Stimulated activated naive CD4-positive, alpha-beta T cell (primary cell): ENCODE results near the gene MZT2A.
A peak's percentile ranks its signal among the peaks of the same experiment; 100 is the strongest.
"Not testable (repeated sequence)": the region's sequence is repeated elsewhere in the genome, so short reads cannot be mapped to it uniquely, and the experiment has no call there.

Experiments used
- DNase-seq, 6 experiments: peaks; one replicate each; lab custom pipeline; 2025; lab: John Stamatoyannopoulos, UW

MZT2A gene

DNA sequence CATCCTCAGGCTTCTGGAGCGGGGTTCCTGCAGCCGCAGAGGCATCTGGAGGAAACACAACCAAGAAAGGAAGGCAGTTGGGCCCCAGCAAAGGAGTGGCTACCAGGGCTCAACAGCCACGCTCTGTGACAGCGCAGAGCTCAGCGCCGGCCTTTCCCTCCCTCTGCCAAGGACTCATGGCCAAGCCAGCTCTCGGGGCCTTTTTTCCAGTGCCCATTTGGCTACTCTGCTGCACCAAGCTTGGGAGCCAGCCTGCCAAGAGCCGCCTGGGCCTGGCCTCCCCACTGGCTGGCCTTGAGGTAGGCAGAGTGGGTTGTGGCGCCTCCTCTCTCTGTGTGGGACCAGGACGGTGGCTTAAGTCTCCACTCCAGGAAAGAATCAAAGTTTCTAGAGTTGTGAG, 28.3 kb upstream of the MZT2A start:
- no peak for DNase-seq

DNA sequence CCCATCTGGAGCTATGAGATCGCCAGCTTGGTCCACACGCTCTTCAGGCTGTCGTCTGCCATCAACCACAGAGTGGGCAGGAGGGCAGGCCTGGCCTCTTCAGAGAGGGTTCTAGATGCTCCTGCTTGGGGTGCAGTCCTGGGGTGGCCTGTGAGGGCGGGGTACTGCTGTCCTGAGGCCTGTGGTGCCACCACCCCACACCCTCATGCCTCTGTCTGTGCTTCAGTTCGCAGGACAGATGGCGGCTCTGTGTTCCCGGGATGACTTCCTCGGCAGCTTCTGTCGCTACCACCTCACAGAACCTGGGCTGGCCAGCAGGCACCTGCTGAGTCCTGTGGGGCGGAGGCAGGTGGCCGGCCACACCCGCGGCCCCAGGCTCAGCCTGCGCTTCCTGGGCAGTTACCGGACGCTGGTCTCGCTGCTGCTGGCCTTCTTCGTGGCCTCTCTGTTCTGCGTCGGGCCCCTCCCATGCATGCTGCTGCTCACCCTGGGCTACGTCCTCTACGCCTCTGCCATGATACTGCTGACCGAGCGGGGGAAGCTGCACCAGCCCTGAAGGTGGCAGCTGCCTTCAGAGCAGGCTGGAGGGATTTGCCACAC, 27.8 kb upstream of the MZT2A start:
- not testable (repeated sequence) for DNase-seq

DNA sequence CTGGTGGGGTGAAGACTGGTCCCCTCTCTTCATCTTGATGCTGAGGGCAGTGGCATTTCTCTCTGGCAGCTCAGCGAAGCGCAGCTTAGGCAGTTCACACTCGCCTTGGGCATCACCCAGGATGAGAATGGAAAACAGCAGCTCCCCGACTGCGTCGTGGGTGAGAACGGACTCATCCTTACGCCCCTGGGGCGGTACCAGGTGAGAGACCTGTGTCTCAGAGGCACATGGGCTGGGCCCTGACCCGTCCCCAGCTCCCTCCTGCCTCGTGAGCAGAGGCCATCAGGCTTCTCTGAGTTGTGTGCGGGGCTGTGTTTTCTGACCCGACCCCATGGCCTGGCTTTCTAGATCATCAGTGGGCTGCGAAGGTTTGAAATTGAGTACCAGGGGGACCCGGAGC, 27.3 kb upstream of the MZT2A start:
- DNase-seq: no peak

- DNase-seq: not testable (repeated sequence)
Measured at GRCh38 chr2:131518531-131518930, 26.3 kb upstream of the MZT2A start.

- DNase-seq: not testable (repeated sequence)
Measured at GRCh38 chr2:131517856-131518255, 25.7 kb upstream of the MZT2A start.

GRCh38 chr2:131517106-131517831, 25.1 kb upstream of the MZT2A start:
- DNase-seq: no peak

DNA sequence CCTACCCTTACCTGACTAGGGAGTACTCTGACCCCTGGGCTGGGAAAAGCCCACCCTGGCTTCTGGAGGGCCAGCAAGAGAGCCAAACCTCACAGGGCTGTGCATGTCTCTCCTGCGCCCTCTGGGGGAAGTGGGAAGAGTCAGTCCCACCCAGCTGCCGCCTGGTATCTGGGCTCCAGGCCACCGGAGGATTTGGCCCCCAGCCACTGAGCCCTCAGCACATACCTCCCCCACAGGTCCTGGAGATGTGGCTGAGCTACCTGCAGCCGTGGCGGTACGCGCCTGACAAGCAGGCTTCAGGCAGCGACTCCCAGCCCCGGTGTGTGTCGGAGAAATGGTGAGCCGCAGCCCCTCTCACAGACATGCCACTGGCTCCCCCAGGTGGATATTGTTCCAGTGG, 24.4 kb upstream of the MZT2A start:
- DNase-seq: not testable (repeated sequence)

- DNase-seq: no peak
Measured at GRCh38 chr2:131516011-131516410, 23.8 kb upstream of the MZT2A start.

GRCh38 chr2:131515235-131515634, 23.0 kb upstream of the MZT2A start:
- DNase-seq: not testable (repeated sequence)

- not testable (repeated sequence) for DNase-seq
Measured at GRCh38 chr2:131514408-131515166, 22.4 kb upstream of the MZT2A start.

- not testable (repeated sequence) for DNase-seq
Measured at GRCh38 chr2:131511969-131512870, 20.0 kb upstream of the MZT2A start.

DNA sequence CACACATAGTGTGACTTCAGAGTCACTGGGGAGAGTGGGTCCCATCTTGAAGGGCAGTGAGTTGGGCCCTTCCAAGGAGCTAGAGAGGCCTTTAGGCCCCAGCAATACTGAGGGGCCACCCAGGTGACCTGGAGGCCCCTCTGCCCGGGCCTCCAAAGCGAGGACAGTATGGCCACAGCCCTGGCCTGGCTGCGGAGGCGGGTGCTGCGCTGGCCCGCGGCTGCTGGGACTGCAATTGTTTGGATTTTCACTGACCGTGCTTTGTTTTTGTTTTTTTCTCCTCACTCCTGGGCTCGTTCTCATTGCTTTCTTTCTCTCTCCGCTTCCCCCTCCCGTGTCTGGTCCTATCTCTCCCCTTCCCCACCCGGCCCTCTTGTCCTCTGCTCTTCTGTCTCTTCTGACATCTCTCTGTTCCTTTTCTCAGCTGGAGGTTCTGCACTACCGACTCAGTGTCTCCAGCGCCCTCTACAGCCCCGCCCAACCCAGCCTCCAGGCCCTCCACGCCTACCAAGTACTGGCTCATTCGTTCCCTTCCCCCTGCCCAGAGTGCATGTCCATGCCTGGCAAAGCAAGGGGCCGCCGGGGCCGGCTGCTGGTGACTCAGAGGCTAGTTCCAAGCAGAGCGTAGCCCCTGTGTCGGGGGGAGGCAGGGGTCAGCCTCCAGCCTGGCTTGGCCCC, 19.2 kb upstream of the MZT2A start:
- not testable (repeated sequence) for DNase-seq

GRCh38 chr2:131509615-131510014, 17.4 kb upstream of the MZT2A start:
- no peak for DNase-seq

GRCh38 chr2:131504082-131504750, 12.0 kb upstream of the MZT2A start:
- DNase-seq: not testable (repeated sequence)

DNA sequence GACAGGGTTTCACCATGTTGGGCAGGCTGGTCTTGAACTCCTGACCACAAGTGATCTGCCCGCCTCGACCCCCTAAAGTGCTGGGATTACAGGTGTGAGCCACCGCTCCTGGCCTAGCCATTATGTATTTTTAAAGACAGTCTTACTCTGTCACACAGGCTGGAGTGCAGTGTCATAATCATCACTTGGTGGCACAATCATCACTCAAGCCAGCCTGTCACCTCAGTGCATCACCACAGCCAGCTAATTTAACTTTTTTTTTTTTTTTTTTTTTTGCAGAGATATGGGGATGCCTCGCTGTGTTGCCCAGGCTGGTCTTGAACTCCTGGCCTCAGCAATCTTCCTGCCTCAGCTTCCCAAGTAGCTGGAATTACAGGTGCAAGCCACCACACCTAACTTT, 11.4 kb upstream of the MZT2A start:
- not testable (repeated sequence) for DNase-seq

DNA sequence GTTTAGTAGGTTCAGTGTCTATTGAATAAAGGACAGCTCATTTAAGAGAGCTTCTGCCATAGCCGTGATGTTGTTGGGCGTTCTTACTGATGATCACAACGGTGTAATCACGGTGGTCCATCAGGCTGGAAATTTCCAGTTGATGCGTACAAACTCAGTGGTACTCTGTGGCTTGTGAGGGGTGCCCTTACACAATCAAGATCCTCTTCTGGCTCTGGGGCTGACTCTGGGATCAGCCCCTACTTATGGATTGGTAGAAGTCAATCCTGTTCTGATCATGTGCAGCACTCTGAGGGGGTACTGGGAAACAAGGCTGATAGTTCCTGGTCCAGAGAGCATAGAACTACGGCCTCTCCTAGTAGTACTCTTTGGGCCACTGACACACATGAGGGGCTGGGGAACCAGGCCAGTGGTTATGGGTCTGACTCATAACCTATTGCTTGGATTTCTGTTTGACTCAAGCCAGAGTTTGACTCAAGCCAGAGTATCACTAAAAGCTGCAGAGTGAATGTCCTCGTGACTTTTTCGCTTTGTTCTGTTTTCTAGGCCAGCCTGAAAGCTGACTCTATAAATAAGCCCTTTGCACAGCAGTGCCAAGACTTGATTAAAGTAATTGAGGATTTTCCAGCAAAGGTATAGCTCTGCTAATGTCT, 6.2 kb upstream of the MZT2A start:
- not testable (repeated sequence) for DNase-seq

DNA sequence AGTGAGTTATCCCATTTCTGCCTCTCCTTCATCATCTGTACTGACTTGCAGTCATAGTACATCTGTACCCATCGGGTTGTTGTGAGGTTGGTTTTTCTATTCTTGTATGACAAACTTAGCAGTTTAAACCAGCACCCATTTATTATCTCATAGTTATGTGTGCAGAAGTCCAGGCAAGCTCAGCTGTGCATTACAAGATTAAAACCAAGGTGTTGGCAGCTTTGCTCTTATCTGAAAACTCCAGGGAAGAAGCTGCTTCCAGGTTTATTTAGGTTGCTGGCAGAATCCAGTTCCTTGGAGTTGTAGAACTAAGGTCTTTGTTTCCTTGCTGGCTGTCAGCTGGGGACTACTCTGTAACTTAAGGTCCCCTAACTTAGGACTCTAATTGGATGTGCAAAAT, 3.3 kb upstream of the MZT2A start:
- not testable (repeated sequence) for DNase-seq

GRCh38 chr2:131493199-131493968, 1.2 kb upstream of the MZT2A start:
- no peak for DNase-seq

GRCh38 chr2:131492418-131493198, 411 bp upstream of the MZT2A start:
- peak; percentile 92 to 99 (median 94) for DNase-seq
